Activated naive CD4-positive, alpha-beta T cell (primary cell): ENCODE results near the gene AGPAT4.
"Not testable (repeated sequence)": the region's sequence is repeated elsewhere in the genome, so short reads cannot be mapped to it uniquely, and the experiment has no call there.

ENCODE experiments used
- DNase-seq, 4 experiments: peaks; one replicate each; lab custom pipeline; 2025; lab: John Stamatoyannopoulos, UW

Gene AGPAT4

DNA sequence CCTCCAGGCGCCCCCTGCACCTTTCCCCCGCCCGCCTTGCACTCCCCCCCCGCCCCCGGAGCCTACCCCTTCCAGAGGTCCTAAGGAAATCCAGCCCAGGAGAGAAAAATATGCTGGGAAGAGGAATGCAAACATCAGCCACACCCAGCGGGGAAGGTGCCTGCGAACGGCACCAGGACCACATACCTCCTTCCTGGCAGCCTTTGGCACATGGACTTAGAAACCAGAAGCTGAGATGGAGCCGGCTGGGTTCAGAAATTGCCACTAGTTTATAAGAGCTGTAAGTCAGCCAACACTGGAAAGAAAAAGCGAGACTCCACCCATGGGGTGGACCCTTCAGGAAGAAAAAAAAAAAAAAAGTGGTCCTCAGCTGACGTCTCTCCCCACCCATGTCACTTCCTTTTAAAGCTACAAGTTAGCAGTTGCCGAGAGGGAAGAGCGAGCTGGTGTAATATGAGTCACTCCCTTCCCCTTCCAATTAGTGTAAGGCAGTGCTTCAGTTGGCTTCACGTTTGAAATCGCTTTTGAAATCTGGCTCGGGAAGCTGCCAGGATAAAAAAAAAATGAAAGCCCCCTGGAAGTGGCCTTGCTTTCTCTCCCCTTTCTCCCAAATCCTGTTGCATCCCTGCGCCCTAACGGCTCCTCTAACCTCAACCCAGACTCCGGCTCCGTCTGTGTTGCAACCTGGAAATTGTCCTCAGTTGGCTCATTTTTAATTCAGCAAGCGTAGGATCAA lies at the start of gene AGPAT4:
Gene AGPAT4, minus strand, starts transcription at position 310 of the 736 bp plus-strand sequence. CDS start 41,848 bp downstream, outside the sequence.
- peak in 2 of 4 experiments; percentile 17 to 23 for DNase-seq

GRCh38 chr6:161319231-161319630 lies 45.4 kb upstream of the AGPAT4 start:
- no peak for DNase-seq

DNA sequence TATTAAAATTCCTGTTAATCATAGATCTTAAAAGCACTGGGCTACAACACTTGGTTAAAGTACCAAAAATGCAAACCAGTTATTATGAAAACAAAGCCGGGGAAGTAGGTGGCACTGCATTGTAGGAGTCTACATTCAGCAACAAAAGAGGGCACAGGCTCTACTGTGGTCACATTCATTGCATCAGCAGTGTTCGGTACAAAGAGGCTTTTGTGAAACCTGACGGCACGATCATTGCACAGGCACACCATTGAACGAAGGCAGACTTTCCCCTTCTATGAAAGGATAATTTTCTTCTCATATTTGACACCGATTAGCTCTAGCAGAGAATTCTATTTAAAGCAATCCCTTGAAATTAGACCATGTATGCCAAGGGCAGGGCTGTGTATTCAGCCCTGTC lies 44.6 kb upstream of the AGPAT4 start:
- DNase-seq: no peak

- no peak for DNase-seq
These were observed 42.7 kb upstream of the AGPAT4 start for GRCh38 chr6:161316531-161316930.

GRCh38 chr6:161315246-161315917 lies 41.5 kb upstream of the AGPAT4 start:
- not testable (repeated sequence) for DNase-seq

DNA sequence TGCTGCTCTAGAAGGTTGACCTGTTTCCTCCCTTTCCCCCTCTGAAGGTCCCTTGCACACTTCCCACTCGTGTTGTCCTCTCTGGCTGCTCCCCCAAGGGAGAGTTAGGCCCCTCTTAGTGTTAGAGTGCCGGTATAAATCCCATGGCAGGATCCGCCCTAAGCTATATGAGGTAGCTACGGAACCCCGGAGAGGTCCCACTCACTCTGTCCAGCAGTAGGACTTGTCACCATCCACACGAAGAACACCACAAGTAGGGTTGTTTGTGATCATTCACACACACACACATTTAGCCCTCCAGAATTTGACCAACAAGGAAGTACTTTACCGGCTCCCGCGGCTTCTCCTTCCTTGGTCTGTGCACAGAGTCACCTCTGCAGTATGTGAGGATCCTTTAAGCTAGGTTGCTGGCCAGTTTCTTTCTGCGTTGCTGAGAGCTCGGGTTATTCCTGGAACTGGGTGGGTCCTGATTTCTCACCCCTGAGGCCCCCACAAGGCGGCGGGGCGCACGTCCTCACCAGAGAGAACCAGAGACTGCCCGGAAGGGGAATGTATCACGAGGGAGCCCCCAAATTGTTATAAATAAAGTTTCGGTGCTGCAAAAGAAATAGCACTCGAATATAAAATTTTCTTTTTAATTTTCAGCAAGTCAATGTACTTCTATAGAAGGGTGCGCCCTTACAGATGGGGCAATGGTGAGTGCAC lies 40.8 kb upstream of the AGPAT4 start:
- not testable (repeated sequence) for DNase-seq

DNA sequence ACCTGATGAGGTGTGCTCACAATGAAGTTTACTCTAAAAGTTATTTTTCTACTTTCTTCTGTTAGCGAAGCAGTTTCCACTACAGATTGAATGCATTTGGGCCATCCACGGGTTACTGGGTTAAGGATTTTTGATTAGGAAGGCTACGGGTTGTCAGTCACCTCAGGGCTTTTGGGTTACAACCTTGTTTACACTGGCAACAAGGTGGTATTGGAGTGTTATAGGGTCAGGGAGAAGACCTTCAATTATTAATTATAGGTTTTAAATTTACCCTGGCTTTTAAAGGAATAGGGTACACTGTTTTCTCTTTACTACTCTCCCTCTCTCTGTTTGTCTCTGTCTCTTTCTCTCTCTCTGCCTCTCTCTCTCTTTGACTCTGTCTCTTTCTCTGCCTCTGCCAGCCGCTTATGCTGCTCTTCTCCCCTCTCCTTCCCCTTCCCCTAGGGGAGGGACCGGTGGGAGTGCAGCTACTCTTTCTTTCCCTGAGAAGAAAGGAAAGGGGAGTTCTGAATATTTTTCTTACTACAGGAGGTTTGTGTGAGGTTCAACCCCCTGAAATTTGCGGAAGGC lies 40.2 kb upstream of the AGPAT4 start:
- DNase-seq: no peak

DNA sequence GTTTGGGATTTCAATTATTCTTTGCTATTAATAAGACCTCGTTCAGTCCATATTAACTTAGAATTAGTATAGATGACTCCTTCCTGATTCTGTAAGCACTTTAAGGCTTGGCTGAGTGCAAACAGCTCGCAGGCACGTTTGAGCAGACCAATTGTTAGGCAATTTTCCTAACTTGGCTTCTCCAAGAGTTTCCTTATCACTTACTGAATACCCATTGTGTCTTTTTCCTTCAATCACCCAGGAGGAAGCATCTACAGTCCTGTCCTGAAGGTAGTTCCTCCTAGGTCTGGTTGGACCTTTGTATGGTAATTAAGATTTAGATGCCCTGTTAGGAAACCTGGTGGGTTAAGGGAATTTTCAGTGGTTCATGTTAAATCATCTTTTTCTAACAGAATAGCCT lies 39.6 kb upstream of the AGPAT4 start:
- not testable (repeated sequence) for DNase-seq

GRCh38 chr6:161309774-161310173 lies 35.9 kb upstream of the AGPAT4 start:
- not testable (repeated sequence) for DNase-seq

DNA sequence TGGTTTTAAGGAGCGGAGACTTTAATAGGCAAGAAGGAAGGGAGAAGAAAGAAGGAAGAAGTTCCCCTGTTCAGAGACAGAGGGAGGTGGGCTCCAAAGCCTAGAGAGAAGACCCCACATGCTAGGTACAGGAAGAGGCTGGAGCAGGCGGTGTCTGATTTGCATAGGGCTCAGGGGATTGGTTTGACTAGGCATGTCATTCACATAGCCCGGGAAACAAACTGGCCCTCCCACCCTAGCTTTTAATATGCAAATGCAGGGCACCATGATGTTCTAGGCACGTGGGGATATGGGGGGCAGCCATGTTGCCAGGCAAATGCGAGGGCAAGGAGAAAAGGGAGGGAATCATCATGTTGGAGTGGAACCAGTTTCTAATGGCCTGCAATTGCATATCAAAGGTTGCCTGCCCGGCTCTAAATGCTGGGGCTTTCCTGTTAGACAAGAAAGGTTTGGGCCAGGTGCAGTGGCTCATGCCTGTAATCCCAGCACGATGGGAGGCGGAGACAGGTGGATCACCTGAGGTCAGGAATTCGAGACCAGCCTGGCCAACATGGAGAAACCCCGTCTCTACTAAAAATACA lies 34.3 kb upstream of the AGPAT4 start:
- DNase-seq: no peak

DNA sequence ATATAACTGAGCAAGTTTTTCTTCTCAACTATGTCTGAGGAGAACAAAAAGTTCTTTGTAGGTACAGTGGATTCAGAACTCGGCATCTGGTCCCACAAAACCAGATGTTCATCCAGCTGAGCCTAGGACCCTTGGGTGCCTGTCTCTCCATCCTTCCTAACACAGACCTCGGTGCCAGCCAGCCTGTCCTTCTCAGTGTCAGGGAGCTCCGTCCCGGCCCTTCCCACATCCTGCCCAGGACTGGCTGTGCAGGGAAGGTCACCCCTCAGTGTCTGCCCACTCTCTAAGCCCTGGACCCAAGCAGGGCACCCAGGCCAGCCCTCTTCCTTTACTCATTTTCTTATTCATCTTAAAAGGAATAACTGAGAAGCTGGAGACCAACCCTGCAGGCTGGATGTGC lies 32.0 kb upstream of the AGPAT4 start:
- no peak for DNase-seq

- DNase-seq: no peak
These were observed 29.9 kb upstream of the AGPAT4 start for GRCh38 chr6:161303628-161304340.

GRCh38 chr6:161302949-161303348 lies 29.1 kb upstream of the AGPAT4 start:
- DNase-seq: no peak

GRCh38 chr6:161301338-161301737 lies 27.5 kb upstream of the AGPAT4 start:
- DNase-seq: no peak

DNA sequence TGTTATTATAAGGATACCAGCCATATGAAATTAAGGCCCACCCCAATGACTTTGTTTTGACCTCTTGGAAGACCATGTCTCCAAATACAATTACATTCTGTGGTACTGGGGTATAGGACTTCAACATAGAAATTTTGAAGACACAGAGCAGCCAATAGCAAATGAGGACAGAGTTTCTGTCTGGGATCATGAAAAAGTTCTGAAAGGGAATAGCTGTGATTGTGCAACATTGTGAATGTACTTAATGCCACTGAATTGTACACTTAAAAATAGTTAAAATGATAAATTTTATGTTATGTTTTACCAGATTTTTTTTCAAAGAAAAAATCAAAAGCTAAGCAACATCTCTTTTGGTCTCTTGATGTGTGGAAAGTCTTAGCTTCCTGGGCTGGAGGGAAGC lies 27.0 kb upstream of the AGPAT4 start:
- no peak for DNase-seq

DNA sequence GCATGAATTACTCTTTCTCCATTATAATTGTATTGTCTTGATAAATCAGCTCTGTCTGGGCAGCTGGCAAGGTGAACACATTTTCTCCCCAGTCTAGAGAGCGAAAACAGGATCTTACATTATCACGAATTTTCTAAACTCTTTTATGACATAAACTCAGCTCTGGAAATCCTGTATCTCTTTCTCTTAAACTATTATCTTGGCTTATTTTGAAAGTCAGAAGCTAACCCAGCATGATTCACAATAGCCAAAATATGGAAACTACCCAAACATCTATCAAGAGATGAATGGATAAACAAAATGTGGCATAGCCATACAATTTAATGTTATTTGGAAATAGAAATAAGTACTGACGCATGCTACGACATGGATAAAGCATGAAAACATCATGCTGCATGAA lies 25.9 kb upstream of the AGPAT4 start:
- no peak for DNase-seq

- no peak for DNase-seq
These were observed 21.9 kb upstream of the AGPAT4 start for GRCh38 chr6:161295784-161296183.

DNA sequence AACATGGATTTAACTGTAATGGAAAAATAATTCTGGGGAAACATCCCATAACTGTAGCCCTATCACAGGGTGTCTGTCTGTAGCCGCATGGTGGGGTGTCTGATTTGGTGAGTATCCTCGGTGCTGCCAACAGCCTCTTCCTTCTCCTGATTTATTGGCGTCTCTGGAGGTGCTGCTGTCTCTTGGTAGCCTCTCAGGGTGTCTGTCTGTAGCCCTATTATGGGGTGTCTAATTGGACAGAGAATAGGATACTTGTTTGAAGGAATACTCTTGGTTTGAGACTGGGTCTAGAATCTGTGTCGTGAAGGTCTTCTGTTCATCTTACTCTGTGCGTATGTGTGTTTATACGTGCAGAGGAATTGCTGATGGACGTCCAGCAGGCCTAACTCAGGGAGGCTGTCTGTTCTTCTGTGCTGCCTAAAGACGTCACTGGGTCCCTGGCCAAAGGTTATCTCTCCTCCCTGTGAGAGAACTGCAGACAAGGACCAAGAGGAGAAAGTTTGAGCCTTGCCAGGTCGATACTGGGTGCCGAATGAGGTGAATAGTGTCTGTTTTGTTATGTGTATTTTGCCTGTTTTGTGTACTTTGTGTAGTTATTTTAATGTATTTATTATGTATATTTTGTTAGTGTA lies 18.9 kb upstream of the AGPAT4 start:
- DNase-seq: no peak

DNA sequence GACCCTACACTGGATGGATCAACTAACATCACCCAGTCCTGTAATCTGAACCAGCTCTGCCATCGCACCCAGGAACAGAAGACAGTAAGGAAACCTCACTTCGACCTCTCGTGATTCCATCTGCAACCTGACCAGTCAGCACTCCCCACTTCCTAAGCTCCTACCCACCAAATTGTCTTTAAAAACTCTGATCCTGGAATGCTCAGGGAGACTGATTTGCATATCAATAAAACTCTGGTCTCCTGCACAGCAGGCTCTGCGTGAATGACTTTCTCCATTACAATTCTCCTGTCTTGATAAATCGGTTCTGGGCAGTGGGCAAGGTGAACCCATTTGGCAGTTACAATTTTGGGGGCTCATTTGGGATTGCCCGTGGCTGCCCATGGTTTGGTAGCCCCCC lies 18.3 kb upstream of the AGPAT4 start:
- no peak for DNase-seq

- no peak for DNase-seq
These were observed 16.9 kb upstream of the AGPAT4 start for GRCh38 chr6:161290751-161291150.

DNA sequence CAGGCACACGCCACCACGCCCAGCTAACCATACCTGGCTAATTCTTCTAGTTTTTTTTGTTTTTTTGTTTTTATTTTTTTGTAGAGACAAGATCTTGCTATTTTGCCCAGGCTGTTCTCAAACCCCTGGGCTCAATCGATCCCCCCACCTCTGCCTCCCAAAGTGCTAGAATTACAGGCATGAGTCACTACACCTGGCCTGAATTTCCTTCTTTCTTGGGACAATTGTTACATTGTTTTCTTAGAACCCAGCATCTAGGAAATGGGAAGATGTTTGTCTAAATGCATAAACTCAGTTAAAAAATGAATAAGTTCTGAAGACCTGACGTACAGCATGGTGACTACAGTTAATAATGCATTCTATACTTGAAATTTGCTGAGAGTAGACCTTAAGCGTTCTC lies 10.8 kb upstream of the AGPAT4 start:
- DNase-seq: no peak
